Colon (tissue), 2 donors: ENCODE results near the gene C6orf89.
"Not testable (repeated sequence)": the region's sequence is repeated elsewhere in the genome, so short reads cannot be mapped to it uniquely, and the experiment has no call there.

Source experiments
- FAIRE-seq: peaks from 2 replicates; lab custom pipeline; 2012; peaks lifted over from hg19 to GRCh38; lab: Jason Lieb, UNC
- donor health status: control.
- donor health status: control.

The C6orf89 gene

DNA sequence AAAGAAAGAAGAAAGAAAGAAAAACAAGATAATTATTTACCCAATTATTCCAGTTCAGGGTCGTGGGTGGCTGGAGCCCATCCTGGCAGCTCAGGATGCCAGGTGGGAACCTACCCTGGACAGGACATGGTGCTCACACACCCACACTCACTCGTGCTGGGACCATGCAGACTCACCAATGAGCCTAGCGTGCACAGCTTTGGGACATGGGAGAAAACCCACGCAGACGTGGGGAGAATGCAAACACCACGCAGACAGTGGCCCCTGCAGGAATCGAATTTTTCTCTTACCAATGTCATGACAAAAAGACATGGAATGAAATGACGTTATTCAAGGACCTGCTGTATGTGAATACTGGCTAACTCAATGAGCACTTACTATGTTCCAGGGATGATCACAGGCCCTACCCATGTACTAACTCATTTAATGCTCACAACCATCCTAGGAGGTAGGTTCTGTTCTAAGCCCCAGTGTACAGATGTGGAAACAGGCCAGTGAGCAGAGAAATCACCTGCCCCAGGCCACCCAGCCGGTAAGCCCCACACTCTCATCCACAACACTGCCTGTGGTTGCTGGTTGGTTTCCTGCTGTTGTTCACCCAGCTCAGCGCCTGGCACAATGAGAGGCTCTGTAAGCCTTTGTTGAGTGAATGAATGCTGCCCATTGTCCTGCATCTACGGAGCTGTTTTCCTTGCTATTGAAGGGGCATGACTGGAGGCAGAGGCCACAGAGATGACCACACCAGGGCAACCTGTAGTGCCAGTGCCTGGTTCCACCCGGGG is 62.0 kb downstream of the C6orf89 start:
- no peak for FAIRE-seq

DNA sequence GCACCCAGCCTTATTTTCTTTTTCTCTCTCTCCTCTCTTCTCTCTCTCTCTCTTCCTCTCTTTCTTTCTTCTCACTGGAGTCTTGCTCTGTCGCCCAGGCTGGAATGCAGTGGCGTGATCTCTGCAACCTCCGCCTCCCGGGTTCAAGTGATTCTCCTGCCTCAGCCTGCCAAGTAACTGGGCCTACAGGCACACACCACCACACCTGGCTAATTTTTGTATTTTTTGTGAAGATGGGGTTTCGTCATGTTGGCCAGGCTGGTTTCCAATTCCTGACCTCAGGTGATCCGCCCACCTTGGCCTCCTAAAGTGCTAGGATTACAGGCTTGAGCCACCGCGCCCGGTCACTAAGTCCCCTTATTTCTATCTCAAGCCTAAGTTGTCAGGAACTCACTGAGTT is 63.3 kb downstream of the C6orf89 start:
- not testable (repeated sequence) for FAIRE-seq

- no peak for FAIRE-seq
Observed at GRCh38 chr6:36949636-36950035, 63.9 kb downstream of the C6orf89 start.

DNA sequence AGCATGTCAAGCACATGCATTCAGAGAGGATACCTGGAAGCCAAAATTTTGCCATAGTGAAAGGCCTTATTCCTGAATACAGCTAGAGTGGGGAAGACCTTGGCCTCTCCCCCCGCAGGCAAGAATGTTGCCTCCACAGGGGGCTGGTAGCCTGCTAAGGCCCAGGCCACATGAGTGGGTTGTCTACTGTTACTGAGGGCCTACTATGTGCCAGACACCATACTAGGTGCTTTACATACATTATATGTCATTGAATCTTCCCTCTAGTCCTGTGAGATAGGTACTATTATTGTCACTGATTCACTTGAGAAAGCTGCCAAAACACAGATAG is 68.1 kb downstream of the C6orf89 start:
- no peak for FAIRE-seq

DNA sequence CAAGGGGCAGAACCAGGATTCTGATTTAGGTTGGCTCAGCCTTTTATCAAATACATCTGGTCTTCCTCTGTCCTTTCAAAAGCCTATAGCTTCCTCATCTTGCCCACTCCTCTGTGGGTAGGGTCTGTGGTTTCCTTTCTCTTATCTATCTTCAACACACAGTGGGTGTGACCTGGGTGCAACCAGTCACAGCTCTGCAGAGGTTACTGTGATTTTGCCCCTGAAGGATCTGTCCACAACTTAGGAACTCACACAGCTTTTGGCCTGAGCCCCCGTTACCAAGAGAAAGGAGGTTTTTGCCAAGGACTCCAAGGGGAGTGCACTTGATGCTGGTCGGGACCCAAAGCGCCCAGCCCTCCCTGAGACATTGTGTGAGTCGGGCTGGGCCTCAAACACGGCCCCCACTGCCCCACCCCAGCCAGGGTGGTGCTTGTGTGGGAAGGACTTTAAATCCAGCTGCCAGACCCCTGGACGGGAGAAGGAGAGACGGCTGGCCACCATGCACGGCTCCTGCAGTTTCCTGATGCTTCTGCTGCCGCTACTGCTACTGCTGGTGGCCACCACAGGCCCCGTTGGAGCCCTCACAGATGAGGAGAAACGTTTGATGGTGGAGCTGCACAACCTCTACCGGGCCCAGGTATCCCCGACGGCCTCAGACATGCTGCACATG is 68.6 kb downstream of the C6orf89 start, which contains the start of gene PI16:
PI16 (plus strand) TSS at position 477 of the 670 bp plus-strand sequence; CDS start at position 500, 23 bp downstream.
- no peak for FAIRE-seq

DNA sequence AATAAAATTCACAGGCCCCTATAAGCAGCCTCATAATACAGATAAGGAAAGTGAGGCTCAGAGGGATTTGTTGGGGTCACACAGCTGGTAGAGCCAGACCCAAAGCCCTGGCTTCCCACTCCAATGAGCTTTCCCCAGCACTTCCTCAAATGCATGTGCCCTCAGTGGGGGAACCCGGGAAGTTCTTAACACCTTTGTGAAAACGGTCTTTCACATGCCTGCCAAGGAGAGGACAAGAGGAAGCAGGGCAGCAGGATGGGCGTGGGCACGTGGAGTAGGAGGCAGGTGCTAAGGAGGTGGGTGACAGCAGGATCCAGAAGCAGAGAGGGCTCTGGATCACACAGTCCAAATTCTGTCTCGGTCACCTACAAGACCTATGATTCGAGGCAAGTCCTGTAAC is 69.4 kb downstream of the C6orf89 start:
- no peak for FAIRE-seq

- no peak for FAIRE-seq
Observed at GRCh38 chr6:36955671-36956445, 70.1 kb downstream of the C6orf89 start.

DNA sequence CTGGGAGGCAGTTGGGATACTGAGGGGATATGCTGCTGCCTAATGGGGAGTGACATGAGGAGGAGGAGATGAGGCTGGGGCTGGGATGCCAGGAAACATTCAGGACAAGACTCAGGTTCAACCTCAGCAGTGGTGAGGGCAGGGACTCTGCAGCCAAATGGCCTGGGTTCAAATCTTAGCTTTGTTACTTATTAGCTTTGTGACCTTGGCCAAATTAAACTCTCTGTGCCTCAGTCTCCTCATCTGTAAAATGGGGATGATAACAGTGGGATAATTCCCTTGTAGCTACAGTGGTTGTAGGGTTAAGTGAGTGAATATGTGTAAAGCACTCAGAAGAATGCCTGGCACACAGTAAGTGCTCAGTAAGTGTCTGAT is 70.7 kb downstream of the C6orf89 start:
- FAIRE-seq = no peak

DNA sequence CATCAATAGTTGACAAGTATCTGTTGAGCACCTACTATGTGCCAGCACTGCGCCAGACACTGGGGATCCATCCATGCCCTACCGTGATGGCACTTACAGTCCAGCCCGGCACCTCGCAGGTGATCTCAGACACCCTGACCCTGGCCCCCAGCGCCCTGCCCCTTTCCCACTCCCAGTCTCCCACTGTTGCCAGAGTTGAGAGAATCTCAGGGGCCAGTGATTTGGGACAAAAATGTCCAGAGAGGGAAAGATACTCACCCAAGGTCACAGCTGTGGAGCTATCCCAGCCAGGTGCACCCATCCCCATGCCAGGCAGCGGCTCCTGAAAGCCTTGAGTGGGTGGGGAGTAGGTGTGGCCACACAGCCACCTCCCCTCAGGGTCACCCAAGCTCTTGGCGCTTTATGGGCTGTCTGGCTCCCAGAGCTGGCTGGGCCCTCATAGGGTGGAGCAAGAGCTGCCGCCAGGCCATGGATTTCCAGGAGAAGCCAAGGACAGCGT is 72.1 kb downstream of the C6orf89 start:
- FAIRE-seq = no peak

DNA sequence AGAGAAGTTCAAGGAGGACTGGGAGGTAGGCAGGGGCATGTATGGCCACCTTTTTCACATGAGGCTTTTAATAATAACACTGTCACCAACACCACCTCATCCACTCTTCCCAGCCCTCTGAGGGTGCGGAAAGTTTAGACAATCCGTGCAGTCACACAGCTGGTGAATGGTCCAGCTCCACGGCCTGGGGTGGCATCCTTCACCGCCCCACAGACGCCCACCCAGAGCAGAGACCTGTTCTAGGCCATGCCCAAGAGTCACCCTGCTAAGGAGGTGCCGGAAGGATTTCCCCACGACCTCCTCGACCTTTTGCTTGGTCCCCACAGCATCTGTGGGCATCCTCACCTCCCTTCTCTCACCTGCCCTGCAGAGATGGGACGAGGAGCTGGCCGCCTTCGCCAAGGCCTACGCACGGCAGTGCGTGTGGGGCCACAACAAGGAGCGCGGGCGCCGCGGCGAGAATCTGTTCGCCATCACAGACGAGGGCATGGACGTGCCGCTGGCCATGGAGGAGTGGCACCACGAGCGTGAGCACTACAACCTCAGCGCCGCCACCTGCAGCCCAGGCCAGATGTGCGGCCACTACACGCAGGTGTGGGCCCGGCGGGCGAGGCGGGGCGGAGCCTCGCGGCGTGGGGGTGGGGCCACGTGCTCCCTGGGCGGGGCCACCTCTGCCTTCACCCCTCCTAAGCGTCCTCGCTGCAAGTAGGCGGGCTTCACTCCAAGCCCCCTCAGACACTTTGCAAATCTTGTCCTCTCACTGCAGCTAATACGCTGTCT is 73.2 kb downstream of the C6orf89 start:
- FAIRE-seq = no peak

DNA sequence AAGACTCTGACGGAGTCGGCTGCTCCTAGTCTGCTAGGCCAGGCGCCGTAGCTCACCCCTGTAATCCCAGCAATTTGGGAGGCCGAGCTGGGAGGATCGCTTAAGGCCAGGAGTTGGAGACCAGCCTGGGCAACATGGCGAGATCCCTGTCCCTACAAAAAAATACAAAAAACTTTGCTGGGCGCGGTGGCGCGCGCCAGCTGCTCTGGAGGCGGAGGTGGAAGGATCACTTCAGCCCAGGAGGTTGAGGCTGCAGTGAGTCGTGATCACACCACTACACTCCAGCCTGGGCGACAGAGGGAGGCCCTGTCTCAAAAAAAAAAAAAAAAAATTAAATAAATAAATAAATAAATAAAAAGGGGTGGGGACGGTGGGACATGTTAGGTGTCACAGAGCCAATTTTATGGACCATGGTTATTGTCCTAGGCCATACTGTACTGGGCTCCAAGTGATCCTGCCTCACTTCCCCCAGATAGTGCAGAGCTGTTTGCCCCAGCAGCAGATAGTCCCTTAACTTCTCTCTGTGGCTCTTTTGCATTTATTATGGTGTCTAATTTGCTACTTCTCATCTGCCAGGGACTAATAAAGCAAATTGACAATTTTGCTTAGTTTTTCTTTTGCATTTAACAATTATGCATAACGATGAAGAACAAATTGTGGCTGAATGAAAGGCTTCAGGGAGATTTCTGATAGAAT is 74.0 kb downstream of the C6orf89 start:
- no peak for FAIRE-seq

- no peak for FAIRE-seq
Observed at GRCh38 chr6:36961441-36962435, 76.0 kb downstream of the C6orf89 start.

DNA sequence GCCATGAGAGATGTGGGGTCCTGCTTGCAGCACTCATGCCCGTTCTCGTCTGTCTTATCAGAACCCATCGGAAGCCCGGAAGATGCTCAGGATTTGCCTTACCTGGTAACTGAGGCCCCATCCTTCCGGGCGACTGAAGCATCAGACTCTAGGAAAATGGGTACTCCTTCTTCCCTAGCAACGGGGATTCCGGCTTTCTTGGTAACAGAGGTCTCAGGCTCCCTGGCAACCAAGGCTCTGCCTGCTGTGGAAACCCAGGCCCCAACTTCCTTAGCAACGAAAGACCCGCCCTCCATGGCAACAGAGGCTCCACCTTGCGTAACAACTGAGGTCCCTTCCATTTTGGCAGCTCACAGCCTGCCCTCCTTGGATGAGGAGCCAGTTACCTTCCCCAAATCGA is 77.1 kb downstream of the C6orf89 start:
- FAIRE-seq = no peak

- no peak for FAIRE-seq
Observed at GRCh38 chr6:36963451-36964290, 77.9 kb downstream of the C6orf89 start.

- no peak for FAIRE-seq
Observed at GRCh38 chr6:36964349-36964748, 78.6 kb downstream of the C6orf89 start.

- FAIRE-seq = no peak
Observed at GRCh38 chr6:36964908-36965307, 79.2 kb downstream of the C6orf89 start.

GRCh38 chr6:36967301-36967700 is 81.5 kb downstream of the C6orf89 start:
- FAIRE-seq = no peak

DNA sequence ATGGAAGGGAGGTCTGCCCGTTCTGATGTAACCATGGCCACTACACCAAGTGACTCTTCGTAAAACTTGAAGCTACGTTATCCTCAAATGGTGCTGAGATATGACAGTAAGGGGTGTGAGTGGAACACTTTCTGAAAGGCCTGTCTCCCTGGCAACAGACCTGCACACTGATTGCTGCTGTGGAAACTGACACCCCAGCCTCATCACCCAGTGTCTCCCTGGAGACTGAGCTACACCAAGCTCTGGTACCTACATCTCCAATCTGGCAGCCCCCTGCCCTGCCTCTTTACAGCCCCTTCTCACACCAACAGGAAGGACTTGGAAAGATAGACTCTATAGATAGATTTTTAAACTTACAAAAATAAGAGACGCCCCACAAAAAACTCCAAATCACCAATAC is 82.0 kb downstream of the C6orf89 start:
- FAIRE-seq = no peak

- FAIRE-seq = no peak
Observed at GRCh38 chr6:36968266-36968977, 82.7 kb downstream of the C6orf89 start.
